Fibroblast of skin of left quadriceps (primary cell): ENCODE data around the gene SPATA13.
A peak's percentile ranks its signal among the peaks of the same experiment; 100 is the strongest.
"Not testable (repeated sequence)": the region's sequence is repeated elsewhere in the genome, so short reads cannot be mapped to it uniquely, and the experiment has no call there.

Experiments used
- DNase-seq, 2 experiments: peaks; one replicate each; pipeline ENCODE4 v3.0.0-alpha.2; 2013; ENCODE audit warnings: low read depth in 2 of 2

Gene SPATA13

DNA sequence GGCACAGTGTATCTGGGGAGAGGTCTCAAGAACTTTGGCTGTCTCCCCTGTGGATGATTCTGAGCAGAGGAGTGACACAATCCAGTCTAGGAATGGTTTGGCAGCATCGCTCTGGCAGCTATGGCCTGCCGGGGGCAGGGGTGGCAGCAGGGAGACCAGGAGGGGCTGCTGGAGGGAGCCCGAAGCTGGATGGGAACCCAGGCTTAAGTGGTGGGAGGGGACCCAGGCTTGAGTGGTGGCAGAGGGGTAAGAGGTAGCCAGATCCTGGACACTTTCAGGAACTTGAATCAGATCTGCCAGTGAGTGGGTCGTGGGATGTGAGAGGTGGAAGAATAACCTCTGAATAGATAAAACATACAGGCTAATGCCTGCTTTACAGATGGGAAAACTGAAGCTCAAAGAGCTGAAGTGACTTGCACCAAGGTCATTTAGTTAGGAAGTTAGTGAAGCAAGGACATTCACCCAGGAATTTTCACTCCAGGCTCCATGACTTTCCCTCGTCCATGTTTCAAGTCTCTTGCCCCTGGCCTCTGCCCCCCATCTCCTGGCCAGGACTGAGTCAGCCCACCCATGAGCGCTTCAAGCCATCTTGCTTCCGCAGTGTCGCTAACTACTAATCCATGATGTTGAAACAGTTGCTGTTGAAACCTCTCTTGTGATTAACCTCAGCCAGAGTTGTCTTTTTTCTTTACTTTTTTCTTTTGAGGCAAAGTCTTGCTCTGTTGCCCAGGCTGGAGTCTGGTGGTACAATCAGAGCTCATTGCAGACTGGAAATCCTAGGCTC is 119.0 kb downstream of the SPATA13 start:
- no peak for DNase-seq

DNA sequence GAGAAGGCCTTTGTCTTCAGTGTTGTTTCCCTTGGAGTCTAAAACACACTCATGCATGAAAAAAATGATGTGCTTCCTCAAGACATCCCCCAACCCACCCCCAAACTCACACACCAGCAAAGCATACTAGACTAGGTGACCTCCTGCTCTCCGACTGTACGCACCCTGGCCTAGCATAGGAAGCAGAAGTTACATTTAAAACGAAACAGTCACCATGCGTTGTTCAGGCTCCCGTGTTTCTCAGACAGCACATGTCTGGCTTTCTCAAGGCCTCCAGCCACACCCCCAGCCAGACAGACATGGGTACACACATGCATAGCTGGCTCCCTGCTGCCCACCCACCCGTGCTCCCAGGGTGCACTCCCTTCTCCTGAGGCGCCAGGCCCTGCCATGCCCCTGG is 120.2 kb downstream of the SPATA13 start:
- DNase-seq, result no peak

DNA sequence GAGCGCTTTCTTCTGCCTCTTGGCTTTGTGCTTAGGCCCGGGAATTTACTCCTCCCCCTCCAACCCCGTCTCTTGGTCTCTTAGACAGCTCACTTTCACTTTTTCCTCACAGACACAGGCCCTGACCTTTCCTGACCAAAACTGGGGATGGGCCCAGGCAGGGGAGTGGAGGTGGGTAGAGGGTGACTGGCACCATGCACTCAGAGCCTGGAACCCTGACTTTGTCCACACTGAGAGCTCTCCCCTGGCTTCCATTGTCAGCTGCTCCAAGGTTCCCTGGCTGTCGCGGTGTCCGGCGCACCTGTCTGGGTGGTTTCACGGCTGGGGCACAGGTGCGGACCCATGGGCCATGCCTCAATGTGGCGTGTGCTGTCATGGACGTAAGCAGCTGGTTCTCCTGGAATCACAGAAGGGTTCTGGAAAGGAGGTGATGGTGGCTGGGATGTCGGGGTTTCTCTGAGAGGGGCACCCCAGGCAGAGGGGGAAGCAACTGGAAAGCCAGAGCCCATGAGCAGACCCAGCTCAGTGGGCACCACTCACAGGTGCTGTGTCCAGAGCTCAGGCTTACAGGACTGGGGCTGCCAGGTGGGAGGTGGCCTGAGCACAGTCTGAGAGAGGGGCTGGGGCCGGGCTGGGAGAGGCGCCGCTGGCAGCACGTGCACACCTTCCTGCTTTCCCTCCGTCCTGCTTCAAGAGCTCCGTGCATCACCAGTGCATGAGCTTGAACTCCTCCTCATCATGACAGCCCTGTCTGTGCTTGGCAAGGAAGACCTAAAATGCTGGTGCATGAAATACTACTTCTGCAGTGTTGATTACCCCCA is 120.9 kb downstream of the SPATA13 start:
- DNase-seq, result no peak

DNA sequence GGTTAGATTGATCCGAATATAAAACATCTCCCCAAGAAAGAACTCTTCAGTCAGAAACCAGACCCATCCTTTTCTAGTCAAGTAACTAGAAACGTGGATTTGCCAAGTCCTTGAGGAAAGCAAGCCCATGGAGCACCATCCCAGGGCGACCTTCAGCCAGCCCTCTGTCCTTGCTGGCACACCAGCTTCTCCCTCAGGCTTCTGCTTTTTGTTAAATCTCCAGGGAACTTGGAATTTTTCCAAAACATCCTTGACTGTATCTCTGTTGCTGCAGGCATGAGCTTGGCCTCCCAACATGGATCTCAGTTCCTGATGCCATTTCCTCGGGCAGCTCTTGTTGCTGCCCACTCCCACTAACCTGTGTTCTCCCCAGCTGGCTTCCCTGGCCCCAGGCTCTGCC is 121.7 kb downstream of the SPATA13 start:
- no peak for DNase-seq

DNA sequence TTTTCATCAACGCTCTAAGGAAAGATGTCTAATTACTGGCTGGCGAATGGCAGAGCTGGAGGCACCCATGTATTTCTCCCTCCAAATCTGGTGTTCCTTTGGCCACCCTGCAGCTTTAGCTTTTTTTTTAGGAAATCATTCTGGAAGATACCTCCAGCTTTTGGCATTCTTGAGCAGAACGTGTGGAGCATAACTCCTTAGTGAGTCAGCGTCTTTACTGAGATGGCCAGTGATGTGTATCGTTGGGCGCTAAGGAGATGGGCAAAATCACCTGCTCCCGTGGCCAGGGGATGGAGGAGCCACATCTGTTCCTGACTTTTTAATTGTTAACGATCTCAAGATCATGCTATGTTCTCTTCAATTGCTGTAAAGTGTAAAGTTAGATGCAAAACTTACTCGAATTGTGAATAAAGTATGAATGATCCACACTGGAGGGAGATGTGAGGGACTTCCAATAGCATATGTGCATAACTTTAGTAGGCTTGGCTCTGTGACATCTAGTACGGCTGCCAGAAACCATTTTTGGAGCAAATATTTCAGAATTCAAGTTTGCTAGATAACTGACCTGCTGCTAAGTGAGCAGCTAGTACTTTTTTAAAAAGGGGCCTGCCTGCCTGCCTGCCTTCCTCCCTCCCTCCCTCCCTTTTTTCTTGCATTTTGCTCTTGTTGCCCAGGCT is 124.5 kb downstream of the SPATA13 start:
- no peak for DNase-seq

DNA sequence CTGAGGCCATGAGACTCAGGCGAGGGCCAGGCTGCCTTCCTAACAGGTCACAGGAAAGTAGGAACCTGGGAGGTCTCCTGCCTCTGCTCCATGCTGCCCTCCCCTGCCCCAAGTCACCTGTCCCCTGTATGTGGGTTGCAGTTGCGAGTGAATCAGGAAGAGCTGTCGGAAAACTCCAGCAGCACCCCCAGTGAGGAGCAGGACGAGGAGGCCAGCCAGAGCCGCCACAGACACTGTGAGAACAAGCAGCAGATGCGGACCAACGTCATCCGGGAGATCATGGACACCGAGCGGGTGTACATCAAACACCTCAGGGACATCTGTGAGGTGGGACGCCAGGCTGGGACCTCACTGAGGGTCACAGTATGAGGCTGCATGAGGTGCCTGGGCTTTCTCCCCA is 126.1 kb downstream of the SPATA13 start:
- DNase-seq, result no peak

DNA sequence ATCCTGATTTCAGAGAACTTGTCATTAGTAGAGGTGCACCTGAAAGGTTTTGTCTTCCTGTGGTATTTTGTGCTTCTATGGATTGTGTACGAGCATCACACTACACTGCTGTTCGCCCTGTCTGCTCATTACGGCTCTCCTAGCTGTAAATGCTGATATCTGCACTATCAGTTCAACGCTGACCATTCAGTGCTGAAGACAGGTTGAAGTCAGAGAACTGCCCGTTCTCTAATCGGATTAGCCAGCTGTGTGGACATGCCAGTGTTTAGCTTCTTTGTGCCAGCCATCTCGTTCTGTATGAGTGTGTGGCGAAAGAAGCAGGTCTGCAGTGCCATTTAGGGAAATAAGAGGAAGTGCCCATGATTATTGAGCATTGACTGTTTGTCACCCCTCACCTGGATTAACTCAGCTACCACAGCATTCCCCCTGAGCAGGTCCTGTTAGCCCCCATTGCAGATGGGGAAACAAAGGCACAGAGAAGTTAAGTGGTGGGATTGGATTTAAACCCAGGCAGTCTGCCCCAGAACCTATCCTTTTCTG is 127.3 kb downstream of the SPATA13 start:
- DNase-seq, result no peak

DNA sequence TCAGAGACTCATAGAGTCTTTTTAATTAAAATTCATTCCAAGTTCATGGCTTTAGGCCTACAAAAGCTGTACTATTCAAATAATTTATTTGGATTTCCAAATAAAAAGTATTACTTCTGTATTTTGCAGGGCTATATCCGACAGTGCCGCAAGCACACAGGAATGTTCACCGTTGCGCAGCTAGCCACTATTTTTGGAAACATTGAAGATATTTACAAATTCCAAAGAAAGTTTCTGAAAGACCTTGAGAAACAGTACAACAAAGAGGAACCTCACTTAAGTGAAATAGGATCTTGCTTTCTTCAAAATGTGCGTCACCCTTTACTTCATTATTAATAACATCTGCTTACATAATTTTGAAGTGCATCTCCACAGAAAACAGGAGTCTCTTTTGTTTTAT is 128.3 kb downstream of the SPATA13 start:
- peak; percentile 23 to 40 for DNase-seq

DNA sequence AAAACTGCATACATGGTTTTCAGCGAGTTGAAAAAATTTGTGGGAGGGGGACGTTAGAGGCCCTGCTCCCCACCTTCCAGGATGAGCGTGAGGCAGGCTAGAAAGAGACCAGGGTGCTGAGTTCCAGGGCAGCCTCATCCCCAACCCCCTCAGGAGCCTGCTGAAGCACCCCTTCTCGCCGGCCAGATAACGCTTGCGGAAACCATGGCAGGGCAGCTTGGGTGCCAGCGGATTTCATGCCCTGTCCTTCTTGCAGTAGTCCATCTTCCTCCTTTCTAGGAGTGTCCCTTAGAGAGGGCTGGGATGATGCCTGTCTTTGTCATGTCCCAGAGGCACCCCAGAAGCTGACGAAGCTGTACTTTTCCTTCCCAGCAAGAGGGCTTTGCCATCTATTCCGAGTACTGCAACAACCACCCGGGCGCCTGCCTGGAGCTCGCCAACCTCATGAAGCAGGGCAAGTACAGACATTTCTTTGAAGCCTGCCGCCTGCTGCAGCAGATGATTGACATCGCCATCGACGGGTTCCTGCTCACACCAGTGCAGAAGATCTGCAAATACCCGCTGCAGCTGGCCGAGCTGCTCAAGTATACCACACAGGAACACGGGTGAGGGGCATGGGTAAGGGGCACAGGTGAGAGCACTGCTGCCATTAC is 129.9 kb downstream of the SPATA13 start:
- DNase-seq, result no peak

DNA sequence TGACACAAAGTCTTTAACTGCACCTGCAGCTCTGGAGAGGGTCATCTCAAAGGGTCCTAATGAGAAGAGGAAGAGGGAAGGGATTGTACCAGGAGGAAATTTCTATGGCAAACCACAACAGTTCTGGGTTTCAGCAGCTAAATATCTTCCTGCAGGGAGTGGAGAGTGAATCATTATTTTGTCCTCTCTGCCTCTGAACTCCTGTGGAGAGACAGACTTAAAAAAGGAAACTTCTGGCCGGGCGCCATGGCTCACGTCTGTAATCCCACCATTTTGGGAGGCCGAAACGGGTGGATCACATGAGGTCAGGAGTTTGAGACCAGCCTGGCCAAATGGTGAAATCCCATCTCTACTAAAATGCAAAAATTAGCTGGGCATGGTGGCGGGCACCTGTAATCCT is 132.0 kb downstream of the SPATA13 start:
- DNase-seq, result no peak

DNA sequence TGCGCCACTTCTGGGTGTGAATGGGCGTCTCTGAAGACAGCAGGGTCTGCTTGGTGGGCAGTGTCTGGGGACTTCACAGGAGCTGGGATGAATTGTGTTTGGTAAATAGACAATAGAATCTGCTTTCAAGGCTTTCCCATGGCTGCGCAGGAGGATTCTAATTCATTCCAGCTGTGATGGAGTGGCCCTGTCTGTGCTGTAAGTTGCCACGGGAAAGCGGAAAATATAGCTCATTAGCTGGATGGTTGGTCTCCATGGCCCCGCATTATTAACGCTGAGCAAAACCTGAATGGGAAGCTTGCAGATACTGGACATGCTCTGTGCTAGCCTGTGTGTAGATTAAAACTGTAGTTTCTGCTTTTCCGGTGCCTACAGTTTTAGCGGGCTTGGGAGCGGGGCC is 133.2 kb downstream of the SPATA13 start:
- no peak for DNase-seq

DNA sequence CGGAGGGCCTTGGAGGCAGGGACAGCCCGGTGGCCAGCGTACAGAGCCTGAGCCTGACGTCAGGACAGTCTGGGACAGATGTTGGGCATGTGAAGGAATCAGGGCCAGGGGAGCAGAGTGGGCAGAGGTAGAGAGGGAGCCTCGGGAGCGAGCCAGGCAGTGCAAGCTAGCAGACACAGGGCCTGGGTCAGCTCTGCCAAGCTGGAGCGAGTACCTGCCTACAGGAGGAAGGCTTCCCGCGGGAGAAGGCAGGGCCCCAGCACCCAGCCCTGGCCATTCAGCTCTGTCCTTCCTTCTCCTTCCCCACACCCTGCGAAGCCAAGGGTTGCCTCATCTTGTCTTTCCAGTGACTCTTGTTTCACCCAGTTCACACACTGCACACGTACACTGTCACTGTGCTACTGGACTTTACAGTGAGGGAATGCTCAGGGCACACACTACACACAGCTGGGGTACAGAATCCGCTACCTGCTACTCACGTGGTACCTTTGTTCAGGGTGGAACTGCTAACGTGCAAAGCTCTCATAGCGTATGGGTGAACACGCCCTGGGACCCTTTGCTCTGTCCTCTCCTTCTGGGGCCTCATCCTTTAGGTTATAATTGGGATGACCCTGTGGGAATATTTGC is 139.1 kb downstream of the SPATA13 start:
- DNase-seq, result no peak

DNA sequence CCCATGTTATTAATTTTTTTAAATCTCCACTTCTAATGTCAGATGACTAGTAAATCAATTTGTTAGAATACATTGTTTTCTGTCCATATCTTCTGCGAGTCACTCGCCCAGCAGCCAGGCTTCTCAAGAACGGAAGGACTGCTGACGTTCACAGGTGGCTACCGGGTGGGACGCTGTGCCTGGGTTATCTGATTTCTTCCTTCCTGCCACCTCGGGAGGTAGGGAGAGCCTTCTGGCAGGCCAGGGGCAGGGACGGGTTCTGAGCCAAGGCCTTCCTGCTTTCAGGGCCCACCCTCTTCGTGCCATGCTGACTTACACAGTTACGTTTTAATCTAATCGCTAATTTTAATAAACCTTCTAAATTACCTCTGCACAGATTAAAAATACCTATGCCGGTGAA is 140.9 kb downstream of the SPATA13 start:
- DNase-seq, result no peak

DNA sequence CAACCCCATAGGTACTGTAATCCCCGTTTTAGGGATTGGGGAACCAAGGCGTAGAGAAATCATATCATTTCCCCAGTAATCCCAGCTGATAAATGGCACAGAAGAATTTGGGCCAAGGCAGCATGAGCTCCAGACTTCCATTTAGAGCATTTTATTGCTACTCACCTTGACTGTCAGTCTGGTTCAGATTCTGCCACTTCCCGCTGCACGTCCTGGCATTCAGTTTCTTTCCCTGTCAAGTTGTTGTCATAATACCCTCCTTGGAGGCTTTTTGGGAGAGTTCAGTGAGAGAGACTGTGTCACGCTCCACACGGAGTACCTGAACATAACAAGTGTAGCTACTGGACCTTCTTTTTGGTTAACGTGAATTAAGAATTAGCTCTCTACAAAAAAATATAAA is 141.4 kb downstream of the SPATA13 start:
- DNase-seq, result no peak

DNA sequence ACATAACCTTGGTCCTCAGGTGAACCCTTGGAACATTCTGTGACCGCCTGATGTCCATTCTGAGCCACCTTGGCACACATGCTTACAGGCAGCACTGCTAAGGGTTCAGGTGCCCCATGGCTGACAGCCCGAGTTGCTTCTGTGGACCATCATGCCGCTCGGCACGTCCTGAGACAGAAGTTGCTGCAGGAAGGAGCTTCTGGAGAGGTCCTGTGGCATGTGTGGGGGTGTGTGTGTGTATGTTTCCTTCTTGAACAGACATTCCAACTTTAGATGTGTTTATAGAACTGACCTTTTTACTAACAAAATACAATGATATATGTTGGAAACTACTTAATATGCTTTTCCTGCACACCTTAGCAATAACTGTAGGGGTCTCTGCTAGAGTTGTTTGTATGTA is 144.1 kb downstream of the SPATA13 start:
- DNase-seq, result no peak

DNA sequence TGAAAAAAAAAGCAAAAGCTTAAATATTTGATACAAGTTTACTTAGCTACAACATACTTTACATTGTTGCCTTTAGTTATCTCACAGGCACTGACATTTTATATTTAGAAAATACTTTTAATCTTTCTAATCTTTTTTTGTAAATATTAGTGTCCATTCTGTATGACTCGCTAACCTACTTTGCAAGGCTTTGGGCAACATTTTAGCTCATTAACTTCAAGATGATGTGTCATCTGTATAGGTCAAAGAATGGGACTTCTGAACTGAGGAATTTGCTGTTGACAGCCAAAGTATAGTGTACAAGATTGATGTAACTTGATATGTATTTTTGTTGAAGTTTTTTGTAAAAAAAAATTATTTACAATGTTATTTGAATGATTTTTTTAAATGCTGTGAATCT is 146.1 kb downstream of the SPATA13 start:
- DNase-seq, result peak; percentile 20 to 26

DNA sequence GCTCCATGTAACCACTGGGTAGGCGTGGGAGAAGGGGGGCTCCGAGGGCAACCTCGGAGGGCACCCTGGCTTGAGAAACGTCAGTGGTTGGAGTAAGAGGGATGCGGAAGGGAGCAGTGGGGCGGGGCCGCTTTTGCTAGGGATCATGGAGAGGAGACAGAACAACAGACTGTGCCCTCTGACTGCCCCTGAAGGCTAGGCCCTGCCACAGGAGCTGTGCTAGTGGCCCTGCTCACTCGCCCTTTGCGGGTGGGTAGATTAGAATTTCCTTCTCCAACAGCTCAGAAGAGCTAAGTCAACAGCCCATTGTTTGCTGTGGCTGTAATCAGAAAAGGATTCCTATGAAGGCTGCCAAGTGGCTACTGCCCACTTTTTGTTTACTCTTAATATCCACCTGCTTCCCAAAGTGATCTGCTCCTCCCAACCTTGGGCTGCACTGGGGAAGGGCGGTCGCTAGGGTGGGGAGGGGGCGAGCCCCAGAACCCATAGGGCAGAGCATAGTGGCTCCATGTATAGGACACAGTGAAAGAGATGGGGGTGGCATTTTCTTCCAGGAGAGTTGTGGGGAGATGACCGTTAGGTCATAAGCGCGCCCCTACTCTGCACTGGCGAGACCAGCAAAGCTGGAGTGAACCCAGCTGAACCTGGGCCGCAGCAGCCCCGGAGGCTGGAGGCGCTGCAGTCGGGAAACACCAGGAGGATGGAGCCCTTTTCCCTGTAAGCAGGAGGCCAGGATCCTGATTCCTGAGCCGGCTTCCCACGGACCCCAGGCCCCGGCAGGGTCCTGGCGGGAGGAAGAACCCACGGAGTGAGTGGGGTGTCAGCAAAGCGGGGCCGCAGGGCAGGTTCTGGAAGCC is 146.9 kb downstream of the SPATA13 start:
- DNase-seq, result no peak

DNA sequence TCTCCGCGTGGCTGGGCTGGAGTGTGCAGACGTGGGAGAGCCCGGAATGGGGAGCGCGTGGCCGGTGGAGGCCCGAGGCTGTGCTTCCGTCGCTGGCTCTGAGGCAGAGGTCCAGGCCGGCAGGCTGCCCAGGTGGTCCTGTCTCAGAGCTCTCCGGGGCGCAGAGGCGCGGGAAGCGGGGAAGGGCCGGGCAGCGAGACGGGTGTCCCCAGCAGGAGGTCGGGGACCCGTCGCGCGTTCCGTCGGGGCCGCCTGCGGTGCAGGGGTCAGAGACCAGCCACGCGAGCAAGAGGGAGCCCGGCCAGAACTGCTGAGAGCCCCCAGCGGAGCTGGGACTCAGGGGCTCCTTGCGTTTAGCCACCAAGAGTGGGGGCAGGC is 147.5 kb downstream of the SPATA13 start:
- DNase-seq, result no peak

DNA sequence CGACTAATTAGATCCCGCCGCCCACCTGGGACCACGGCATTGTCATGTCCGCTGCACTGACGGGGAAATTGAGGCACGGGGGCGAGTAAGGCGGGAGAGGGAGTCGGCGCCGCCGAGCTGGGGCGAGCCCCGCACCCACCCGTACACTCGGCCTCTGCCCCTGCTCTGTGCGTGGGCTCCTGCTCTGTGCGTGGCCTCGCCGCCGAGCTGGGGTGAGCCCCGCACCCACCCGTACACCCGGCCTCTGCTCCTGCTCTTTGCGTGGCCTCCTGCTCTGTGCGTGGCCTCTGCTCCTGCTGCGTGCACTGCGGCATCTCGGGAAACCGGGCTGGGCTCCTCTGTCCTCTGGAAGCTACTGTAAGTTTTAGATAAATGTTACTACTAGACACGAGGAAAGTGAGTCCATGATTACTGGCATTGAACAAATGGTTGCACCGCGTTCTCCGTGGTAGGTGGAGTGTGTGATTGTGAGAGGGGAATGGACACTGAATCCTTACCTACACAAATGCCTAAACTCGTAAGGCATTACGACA is 148.0 kb downstream of the SPATA13 start:
- DNase-seq, result no peak

DNA sequence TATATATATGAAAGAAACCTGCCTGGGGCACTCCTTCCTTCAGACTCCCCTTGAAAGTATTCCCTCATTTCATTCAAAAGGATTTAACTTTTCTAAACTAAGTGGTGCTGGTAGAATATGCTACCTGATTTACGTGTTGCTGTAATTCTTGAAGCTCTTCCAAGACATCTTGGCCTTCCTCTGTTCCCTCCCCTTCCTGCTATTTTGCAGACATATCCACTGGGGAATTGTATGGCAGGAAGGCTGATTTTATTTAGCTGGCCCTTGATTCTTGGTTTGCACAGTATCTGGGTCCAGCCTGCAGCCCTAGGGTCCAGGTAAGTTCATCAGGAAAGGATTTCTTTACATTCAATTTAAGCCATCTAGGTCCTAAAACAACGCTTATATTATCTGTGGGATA is 148.8 kb downstream of the SPATA13 start, which contains the start of gene C1QTNF9:
Gene C1QTNF9 (plus strand): TSS at position 281 of the 400 bp plus-strand sequence. CDS start 6,424 bp downstream, outside the sequence.
- not testable (repeated sequence) for DNase-seq
